GM06990 (cell line): ENCODE data around the gene AUTS2.

Source experiments
- DNase-seq: peaks from one replicate; pipeline ENCODE4 v3.0.0-alpha.2; 2011; ENCODE audit not compliant: insufficient read length; ENCODE audit errors: extremely low read depth
- H3K27me3 ChIP-seq: replicated peaks from 2 replicates; pipeline ENCODE4 v1.6.0; 2011; ENCODE audit warnings: low read length; ENCODE audit not compliant: control insufficient read depth, insufficient read depth
- H3K36me3 ChIP-seq: 2 replicates; pipeline ENCODE4 v1.5.1; 2011; ENCODE audit warnings: low read length; ENCODE audit not compliant: control insufficient read depth, insufficient read depth
- H3K4me3 ChIP-seq: replicated peaks from 2 replicates; pipeline ENCODE4 v1.5.1; 2011; ENCODE audit warnings: low read depth, mild to moderate bottlenecking, control low read depth, low read length
- TF ChIP-seq, protein P1 (sequence below): IDR thresholded peaks from 2 replicates; pipeline ENCODE4 v1.5.1; 2011; ENCODE audit warnings: low read length, control low read depth, mild to moderate bottlenecking, inconsistent platforms; ENCODE audit not compliant: insufficient read depth, poor library complexity, severe bottlenecking

Gene AUTS2

GRCh38 chr7:69690329-69690728 lies 92.1 kb downstream of the AUTS2 start:
- Histone ChIP-seq H3K36me3 (no peaks in the 10 kb centered on the region), H3K27me3 (no peaks in the 10 kb centered on the region), H3K4me3 (no peak overlapping the region)
- TF ChIP-seq, protein P1, sequence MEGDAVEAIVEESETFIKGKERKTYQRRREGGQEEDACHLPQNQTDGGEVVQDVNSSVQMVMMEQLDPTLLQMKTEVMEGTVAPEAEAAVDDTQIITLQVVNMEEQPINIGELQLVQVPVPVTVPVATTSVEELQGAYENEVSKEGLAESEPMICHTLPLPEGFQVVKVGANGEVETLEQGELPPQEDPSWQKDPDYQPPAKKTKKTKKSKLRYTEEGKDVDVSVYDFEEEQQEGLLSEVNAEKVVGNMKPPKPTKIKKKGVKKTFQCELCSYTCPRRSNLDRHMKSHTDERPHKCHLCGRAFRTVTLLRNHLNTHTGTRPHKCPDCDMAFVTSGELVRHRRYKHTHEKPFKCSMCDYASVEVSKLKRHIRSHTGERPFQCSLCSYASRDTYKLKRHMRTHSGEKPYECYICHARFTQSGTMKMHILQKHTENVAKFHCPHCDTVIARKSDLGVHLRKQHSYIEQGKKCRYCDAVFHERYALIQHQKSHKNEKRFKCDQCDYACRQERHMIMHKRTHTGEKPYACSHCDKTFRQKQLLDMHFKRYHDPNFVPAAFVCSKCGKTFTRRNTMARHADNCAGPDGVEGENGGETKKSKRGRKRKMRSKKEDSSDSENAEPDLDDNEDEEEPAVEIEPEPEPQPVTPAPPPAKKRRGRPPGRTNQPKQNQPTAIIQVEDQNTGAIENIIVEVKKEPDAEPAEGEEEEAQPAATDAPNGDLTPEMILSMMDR, result no peak
- no peak for DNase-seq

DNA sequence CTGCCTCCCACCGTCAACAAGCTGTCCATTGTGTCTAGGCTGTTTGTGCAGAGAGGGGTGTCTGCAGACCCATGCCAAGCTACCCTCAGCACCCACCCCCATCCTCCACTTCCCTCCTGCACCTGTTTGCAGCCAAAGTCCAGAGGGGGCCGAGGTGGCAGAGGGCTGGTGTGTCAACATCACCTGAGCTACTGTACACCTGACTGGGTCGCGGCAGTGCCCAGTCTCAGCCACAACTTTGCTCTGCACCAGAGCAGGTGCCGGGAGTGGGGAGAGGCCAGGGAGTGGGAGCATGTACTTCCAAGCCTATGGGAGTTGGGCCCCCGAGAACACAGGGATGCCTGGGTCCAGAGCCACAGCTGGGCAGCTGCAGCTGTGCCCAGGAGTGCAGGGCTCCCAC lies 93.1 kb downstream of the AUTS2 start:
- no peak for DNase-seq
- Histone ChIP-seq H3K36me3 (no peaks in the 10 kb centered on the region), H3K4me3 (no peak overlapping the region), H3K27me3 (no peaks in the 10 kb centered on the region)
- TF ChIP-seq, protein P1, result no peak

DNA sequence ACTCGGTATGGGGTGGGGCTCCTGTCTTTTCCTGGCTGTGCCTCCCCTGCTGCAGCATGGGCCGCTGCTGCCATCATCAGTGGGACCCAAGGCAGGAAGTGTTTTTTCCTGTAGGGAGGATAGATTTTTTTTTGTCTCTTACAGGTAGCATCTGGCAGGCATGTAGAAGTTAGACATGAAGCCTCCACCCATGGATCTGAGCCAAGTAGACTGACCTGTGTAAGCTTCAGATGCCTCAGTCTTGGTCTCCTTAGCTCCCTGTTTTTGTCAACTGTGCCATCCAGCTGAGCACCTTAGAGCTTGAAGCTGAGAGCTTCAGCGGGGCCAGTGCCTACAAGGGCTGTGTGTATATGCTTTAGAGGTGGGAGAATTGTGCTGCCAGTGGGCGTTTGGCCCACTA lies 93.5 kb downstream of the AUTS2 start:
- no peaks in the 10 kb centered on the region for H3K27me3 ChIP-seq
- TF ChIP-seq, protein P1, result no peak
- no peak overlapping the region for H3K4me3 ChIP-seq
- no peak for DNase-seq
- no peaks in the 10 kb centered on the region for H3K36me3 ChIP-seq

DNA sequence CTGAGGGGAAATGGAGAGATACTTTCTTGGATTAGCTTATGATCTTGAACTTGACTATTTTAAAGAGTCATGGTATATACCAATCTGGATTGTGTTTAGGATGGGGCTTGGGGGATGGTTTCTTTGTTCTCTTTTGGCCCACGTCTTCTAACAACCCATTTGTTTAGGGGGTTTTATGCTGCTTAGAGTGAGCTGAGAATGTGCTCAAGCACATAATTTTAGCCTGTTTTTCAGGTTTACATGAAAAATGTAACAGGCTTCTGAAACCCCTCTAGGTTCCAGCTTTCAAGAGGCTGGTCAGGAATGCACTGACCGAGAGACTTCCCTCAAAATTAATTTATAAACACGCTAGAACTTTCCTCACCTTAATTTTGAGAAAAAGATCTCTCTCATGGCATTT lies 94.3 kb downstream of the AUTS2 start:
- no peak overlapping the region for H3K4me3 ChIP-seq
- no peaks in the 10 kb centered on the region for H3K27me3 ChIP-seq
- TF ChIP-seq, protein P1, result no peak
- no peak for DNase-seq
- no peaks in the 10 kb centered on the region for H3K36me3 ChIP-seq

- no peak overlapping the region for H3K4me3 ChIP-seq
- H3K27me3 ChIP-seq, result no peaks in the 10 kb centered on the region
- no peak for DNase-seq
- H3K36me3 ChIP-seq, result no peaks in the 10 kb centered on the region
- TF ChIP-seq, protein P1, result no peak
These were observed 94.8 kb downstream of the AUTS2 start for GRCh38 chr7:69693042-69693441.

GRCh38 chr7:69696054-69696591 lies 97.8 kb downstream of the AUTS2 start:
- no peaks in the 10 kb centered on the region for H3K36me3 ChIP-seq
- TF ChIP-seq, protein P1, result no peak
- H3K27me3 ChIP-seq, result no peaks in the 10 kb centered on the region
- DNase-seq, result peak; percentile 64
- H3K4me3 ChIP-seq, result no peak overlapping the region
